KMS-11 (cell line): Measurements from ENCODE around the gene DIS3L2.

Experiments used
- H2AFZ ChIP-seq: fragments of 200-600 bp; sonication (generic); 2 replicates; pipeline ENCODE4 v1.6.1; 2016; ENCODE audit warnings: antibody characterized with exemption, mixed run types, low read depth
- H3K27ac ChIP-seq: fragments of 200-600 bp; sonication (generic); 2 replicates; pipeline ENCODE4 v1.6.1; 2016; ENCODE audit warnings: mild to moderate bottlenecking, mixed run types
- H3K27me3 ChIP-seq: fragments of 200-600 bp; sonication (generic); 2 replicates; pipeline ENCODE4 v1.6.1; 2017; ENCODE audit warnings: mild to moderate bottlenecking, low read depth, mixed run types, moderate library complexity; ENCODE audit not compliant: insufficient read depth
- H3K36me3 ChIP-seq: fragments of 200-600 bp; sonication (generic); 2 replicates; pipeline ENCODE4 v1.6.1; 2017; ENCODE audit warnings: mild to moderate bottlenecking, mixed run types; ENCODE audit not compliant: insufficient read depth
- H3K4me1 ChIP-seq: fragments of 200-600 bp; sonication (generic); 2 replicates; pipeline ENCODE4 v1.6.1; 2016; ENCODE audit warnings: mild to moderate bottlenecking, low read depth, mixed run types; ENCODE audit not compliant: poor library complexity, severe bottlenecking
- H3K4me2 ChIP-seq: fragments of 200-600 bp; sonication (generic); 2 replicates; pipeline ENCODE4 v1.7.0; 2016; ENCODE audit warnings: mild to moderate bottlenecking, mixed run types
- H3K4me3 ChIP-seq: fragments of 200-600 bp; sonication (generic); IDR thresholded peaks from 2 replicates; pipeline ENCODE4 v1.6.1; 2017; ENCODE audit warnings: low read depth, low read length, mixed read lengths; ENCODE audit not compliant: insufficient read depth
- H3K79me2 ChIP-seq: fragments of 200-600 bp; sonication (generic); 2 replicates; pipeline ENCODE4 v1.6.1; 2016; ENCODE audit warnings: low read depth, mixed run types; ENCODE audit not compliant: insufficient read depth
- H3K9ac ChIP-seq: fragments of 200-600 bp; sonication (generic); 2 replicates; pipeline ENCODE4 v1.6.1; 2016; ENCODE audit warnings: mild to moderate bottlenecking, mixed run types
- H4K20me1 ChIP-seq: fragments of 200-600 bp; sonication (generic); 2 replicates; pipeline ENCODE4 v1.6.1; 2016; ENCODE audit warnings: mild to moderate bottlenecking, mixed run types; ENCODE audit not compliant: insufficient read depth
- TF ChIP-seq, protein P1 (sequence below): fragments of 200-600 bp; sonication (generic); conservative IDR thresholded peaks from 2 replicates; pipeline ENCODE4 v1.6.1; 2017; ENCODE audit warnings: low read depth, mild to moderate bottlenecking, antibody characterized with exemption, low read length, moderate library complexity, mixed read lengths

DIS3L2 gene

DNA sequence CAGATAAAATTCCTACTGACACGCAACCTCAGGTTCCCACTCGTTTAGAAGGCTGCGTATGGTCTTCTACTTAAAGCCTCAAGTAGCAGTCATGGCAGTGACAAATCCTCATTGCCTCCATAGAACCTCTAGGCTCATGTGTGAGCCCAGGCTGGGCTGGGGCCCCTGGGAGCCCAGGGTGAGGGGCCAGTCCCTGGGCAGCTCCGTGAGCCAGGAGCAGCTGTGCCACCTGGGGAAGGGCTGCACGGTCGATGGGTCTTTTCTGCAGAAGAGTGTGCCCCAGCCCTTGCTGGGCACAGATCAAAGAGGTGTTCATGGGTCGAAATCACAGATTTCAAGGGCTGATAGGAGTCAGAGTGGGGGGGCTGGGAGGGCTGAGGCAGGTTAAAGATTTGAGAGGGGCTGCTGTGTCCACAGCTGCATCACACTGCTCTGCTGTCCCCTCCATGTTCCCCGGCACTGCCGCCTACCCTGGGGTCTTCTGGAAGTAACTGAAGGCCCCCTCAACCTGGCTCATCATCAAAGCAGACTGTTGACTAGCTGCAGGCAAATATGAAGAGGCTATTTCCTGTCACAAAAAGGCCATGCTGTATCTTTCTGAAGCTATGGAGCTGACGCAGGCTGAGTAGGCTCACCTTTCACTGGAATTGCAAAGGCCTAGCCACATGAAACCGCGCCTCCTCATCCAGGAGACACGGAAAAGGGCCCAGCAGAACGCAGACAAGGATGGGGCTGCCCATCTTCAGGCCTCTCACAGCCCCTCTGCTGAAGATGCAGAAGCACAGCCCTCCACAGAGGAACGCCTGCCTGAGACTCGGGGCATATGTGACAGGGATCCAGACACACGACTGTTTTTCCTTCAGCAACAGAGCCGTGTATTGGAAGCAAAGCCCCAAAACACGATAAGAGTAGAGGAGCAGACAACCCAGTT lies 381.4 kb downstream of the DIS3L2 start:
- no peaks in the 10 kb centered on the region for H3K79me2 ChIP-seq
- TF ChIP-seq, protein P1, sequence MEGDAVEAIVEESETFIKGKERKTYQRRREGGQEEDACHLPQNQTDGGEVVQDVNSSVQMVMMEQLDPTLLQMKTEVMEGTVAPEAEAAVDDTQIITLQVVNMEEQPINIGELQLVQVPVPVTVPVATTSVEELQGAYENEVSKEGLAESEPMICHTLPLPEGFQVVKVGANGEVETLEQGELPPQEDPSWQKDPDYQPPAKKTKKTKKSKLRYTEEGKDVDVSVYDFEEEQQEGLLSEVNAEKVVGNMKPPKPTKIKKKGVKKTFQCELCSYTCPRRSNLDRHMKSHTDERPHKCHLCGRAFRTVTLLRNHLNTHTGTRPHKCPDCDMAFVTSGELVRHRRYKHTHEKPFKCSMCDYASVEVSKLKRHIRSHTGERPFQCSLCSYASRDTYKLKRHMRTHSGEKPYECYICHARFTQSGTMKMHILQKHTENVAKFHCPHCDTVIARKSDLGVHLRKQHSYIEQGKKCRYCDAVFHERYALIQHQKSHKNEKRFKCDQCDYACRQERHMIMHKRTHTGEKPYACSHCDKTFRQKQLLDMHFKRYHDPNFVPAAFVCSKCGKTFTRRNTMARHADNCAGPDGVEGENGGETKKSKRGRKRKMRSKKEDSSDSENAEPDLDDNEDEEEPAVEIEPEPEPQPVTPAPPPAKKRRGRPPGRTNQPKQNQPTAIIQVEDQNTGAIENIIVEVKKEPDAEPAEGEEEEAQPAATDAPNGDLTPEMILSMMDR: no peak
- H2AFZ ChIP-seq: no peak overlapping the region
- no peak overlapping the region for H3K4me3 ChIP-seq
- no peaks in the 10 kb centered on the region for H3K27me3 ChIP-seq
- no peak overlapping the region for H3K27ac ChIP-seq
- H3K4me2 ChIP-seq: no peak overlapping the region
- no peak overlapping the region for H3K9ac ChIP-seq
- no peaks in the 10 kb centered on the region for H4K20me1 ChIP-seq
- H3K4me1 ChIP-seq: no peaks in the 10 kb centered on the region
- H3K36me3 ChIP-seq: no peaks in the 10 kb centered on the region

DNA sequence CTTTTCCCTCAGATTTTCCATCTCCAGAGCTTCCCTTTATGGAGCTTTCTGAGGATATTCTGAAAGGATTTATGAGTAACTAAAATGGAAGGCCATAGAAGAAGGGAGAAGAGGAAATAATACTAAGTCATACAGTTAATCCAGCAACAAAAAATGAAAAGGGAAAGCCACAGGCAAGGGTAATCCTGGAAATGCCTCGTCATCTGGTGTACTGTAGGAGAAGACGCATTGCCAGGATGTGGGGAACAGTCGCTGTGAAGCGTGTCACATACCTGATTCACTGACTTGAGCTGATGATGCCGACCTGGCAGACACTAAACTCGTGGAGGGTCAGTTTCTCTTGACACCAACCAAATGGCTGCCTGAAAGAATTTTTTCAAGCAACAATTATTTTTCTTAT lies 382.3 kb downstream of the DIS3L2 start:
- Histone ChIP-seq H3K4me2 (no peak overlapping the region), H3K27me3 (no peaks in the 10 kb centered on the region), H2AFZ (no peak overlapping the region), H4K20me1 (no peaks in the 10 kb centered on the region), H3K79me2 (no peaks in the 10 kb centered on the region), H3K36me3 (no peaks in the 10 kb centered on the region), H3K4me3 (no peak overlapping the region), H3K9ac (no peak overlapping the region), H3K27ac (no peak overlapping the region), H3K4me1 (no peaks in the 10 kb centered on the region)
- TF ChIP-seq, protein P1: no peak

DNA sequence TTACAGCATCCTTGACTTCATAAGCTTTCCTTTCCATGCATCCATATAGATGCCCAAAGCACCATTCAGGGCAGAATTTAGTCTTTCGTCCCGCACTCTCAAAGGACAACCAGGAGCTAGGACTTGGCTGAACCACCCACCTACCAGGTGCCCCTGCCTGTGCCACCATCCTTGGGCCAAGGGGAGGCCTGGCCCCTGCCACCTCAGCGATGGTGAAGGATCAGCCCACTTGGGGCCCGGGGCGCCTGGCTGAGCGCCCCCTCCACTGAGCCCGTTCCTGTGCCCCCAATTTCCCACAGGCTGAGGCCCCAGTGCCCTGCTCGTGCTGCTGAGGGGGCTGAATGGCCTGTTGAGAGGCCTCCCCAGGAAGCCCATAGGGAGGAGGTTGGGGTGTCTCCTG lies 383.7 kb downstream of the DIS3L2 start:
- Histone ChIP-seq H3K27me3 (no peaks in the 10 kb centered on the region), H3K4me2 (no peak overlapping the region), H3K36me3 (no peaks in the 10 kb centered on the region), H3K4me3 (no peak overlapping the region), H3K27ac (no peak overlapping the region), H2AFZ (no peak overlapping the region), H3K4me1 (no peaks in the 10 kb centered on the region), H3K79me2 (no peaks in the 10 kb centered on the region), H4K20me1 (no peaks in the 10 kb centered on the region), H3K9ac (no peak overlapping the region)
- TF ChIP-seq, protein P1: no peak

DNA sequence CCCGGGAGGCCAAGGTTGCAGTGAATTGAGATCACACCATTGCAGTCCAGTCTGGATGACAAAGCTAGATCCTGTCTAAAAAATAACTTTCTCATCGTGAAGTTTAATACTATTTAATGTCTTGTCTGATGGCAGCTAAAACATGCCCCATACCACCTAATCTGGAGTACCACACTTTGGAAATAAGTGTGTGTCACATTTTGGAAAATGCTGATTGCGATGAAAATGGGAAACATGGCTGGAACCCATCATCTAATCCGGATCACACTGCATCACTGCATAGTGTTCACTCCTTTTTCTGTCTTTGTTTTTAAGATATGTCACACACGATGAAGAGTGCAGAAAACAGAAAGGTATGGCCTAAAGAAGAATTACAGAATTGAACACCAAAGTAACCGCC lies 385.9 kb downstream of the DIS3L2 start:
- Histone ChIP-seq H2AFZ (no peak overlapping the region), H3K27me3 (no peaks in the 10 kb centered on the region), H3K4me3 (no peak overlapping the region), H3K79me2 (no peaks in the 10 kb centered on the region), H3K9ac (no peak overlapping the region), H3K36me3 (no peaks in the 10 kb centered on the region), H3K4me2 (no peak overlapping the region), H3K27ac (no peak overlapping the region), H3K4me1 (no peaks in the 10 kb centered on the region), H4K20me1 (no peaks in the 10 kb centered on the region)
- TF ChIP-seq, protein P1: no peak
